DOHH2 (cell line): Measurements from ENCODE around the gene PLET1.

Experiments
- EZH2phosphoT487 ChIP-seq: fragments of 200-600 bp; sonication (generic); IDR thresholded peaks from 2 replicates; pipeline ENCODE4 v1.6.1; 2017; ENCODE audit warnings: borderline replicate concordance, mild to moderate bottlenecking, antibody characterized with exemption, low read length, moderate library complexity, mixed read lengths
- TF ChIP-seq, protein P1 (sequence below): fragments of 200-600 bp; sonication (generic); IDR thresholded peaks from one replicate; pipeline ENCODE4 v1.5.1; 2014; ENCODE audit warnings: antibody characterized with exemption, mild to moderate bottlenecking, low read depth, low read length; ENCODE audit not compliant: poor library complexity, severe bottlenecking

GRCh38 chr11:112307616-112308015, 47.0 kb upstream of the PLET1 start:
- TF ChIP-seq, protein P1, sequence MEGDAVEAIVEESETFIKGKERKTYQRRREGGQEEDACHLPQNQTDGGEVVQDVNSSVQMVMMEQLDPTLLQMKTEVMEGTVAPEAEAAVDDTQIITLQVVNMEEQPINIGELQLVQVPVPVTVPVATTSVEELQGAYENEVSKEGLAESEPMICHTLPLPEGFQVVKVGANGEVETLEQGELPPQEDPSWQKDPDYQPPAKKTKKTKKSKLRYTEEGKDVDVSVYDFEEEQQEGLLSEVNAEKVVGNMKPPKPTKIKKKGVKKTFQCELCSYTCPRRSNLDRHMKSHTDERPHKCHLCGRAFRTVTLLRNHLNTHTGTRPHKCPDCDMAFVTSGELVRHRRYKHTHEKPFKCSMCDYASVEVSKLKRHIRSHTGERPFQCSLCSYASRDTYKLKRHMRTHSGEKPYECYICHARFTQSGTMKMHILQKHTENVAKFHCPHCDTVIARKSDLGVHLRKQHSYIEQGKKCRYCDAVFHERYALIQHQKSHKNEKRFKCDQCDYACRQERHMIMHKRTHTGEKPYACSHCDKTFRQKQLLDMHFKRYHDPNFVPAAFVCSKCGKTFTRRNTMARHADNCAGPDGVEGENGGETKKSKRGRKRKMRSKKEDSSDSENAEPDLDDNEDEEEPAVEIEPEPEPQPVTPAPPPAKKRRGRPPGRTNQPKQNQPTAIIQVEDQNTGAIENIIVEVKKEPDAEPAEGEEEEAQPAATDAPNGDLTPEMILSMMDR: no peak
- no peak for TF ChIP-seq EZH2phosphoT487
